MM.1S (cell line): ENCODE data around the gene ALG8.
A peak's percentile ranks its signal among the peaks of the same experiment; 100 is the strongest.

Source experiments
- DNase-seq: peaks from one replicate; pipeline ENCODE4 v3.0.0-alpha.2; 2015
- H2AFZ ChIP-seq: fragments of 300-600 bp; sonication (generic); 2 replicates; pipeline ENCODE4 v1.6.0; 2016; ENCODE audit warnings: antibody characterized with exemption, low read length
- H3F3A ChIP-seq: fragments of 300-600 bp; sonication (generic); 2 replicates; pipeline ENCODE4 v1.6.1; 2016; ENCODE audit warnings: mild to moderate bottlenecking, antibody characterized with exemption, low read length, moderate library complexity, mixed read lengths; ENCODE audit not compliant: insufficient read depth
- H3K27ac ChIP-seq: fragments of 300-600 bp; sonication (generic); 2 replicates; pipeline ENCODE4 v1.5.1; 2016; ENCODE audit warnings: mild to moderate bottlenecking, low read length
- H3K27me3 ChIP-seq: fragments of 300-600 bp; sonication (generic); replicated peaks from 2 replicates; pipeline ENCODE4 v1.6.0; 2016; ENCODE audit warnings: low read length; ENCODE audit not compliant: insufficient read depth
- H3K36me3 ChIP-seq: fragments of 300-600 bp; sonication (generic); replicated peaks from 2 replicates; pipeline ENCODE4 v1.6.1; 2016; ENCODE audit warnings: mild to moderate bottlenecking, low read length, mixed read lengths; ENCODE audit not compliant: insufficient read depth
- H3K4me1 ChIP-seq: fragments of 300-600 bp; sonication (generic); 2 replicates; pipeline ENCODE4 v1.6.1; 2016; ENCODE audit warnings: low read length, mixed read lengths
- H3K4me2 ChIP-seq: fragments of 300-600 bp; sonication (generic); 2 replicates; pipeline ENCODE4 v1.6.0; 2016; ENCODE audit warnings: low read depth, low read length
- H3K4me3 ChIP-seq: fragments of 300-600 bp; sonication (generic); 2 replicates; pipeline ENCODE4 v1.5.1; 2016; ENCODE audit warnings: low read length, mixed read lengths
- H3K79me2 ChIP-seq: fragments of 300-600 bp; sonication (generic); 2 replicates; pipeline ENCODE4 v1.6.1; 2016; ENCODE audit warnings: mixed run types, low read length, mixed read lengths
- H3K9ac ChIP-seq: fragments of 300-600 bp; sonication (generic); 2 replicates; pipeline ENCODE4 v1.6.1; 2016; ENCODE audit warnings: low read length, mixed read lengths
- H3K9me2 ChIP-seq: fragments of 300-600 bp; sonication (generic); replicated peaks from 2 replicates; pipeline ENCODE4 v1.6.1; 2016; ENCODE audit warnings: mild to moderate bottlenecking, low read length, mixed read lengths; ENCODE audit not compliant: insufficient read depth
- H3K9me3 ChIP-seq: fragments of 300-600 bp; sonication (generic); replicated peaks from 2 replicates; pipeline ENCODE4 v1.6.1; 2016; ENCODE audit warnings: mild to moderate bottlenecking, low read length, mixed read lengths; ENCODE audit not compliant: insufficient read depth
- H4K20me1 ChIP-seq: fragments of 300-600 bp; sonication (generic); 2 replicates; pipeline ENCODE4 v1.6.1; 2016; ENCODE audit warnings: mild to moderate bottlenecking, low read length, moderate library complexity, mixed read lengths; ENCODE audit not compliant: insufficient read depth
- EZH2 ChIP-seq: fragments of 300-600 bp; sonication (generic); optimal IDR thresholded peaks from 2 replicates; pipeline ENCODE3; 2017; ENCODE audit warnings: low read depth, mild to moderate bottlenecking, antibody characterized with exemption, low read length, mixed read lengths
- EZH2phosphoT487 ChIP-seq: fragments of 300-600 bp; sonication (generic); IDR thresholded peaks from 2 replicates; pipeline ENCODE4 v1.6.1; 2018; ENCODE audit warnings: antibody characterized with exemption, low read length
- TF ChIP-seq, protein P1 (sequence below): fragments of 300-600 bp; sonication (generic); IDR thresholded peaks from 2 replicates; pipeline ENCODE4 v1.5.1; 2016; ENCODE audit warnings: antibody characterized with exemption, low read length, mixed read lengths

ALG8 gene

GRCh38 chr11:78138694-78139421 is 568 bp downstream of the ALG8 start:
- peak; percentile 45 for DNase-seq
- Histone ChIP-seq H3K4me1 (peaks cover 24% of the 10 kb centered on the region), H3K27ac (peak overlapping the region; percentile 60), H3K4me3 (peak overlapping the region; percentile 83), H2AFZ (peak overlapping the region; percentile 77), H3K9me3 (no peaks in the 10 kb centered on the region), H4K20me1 (no peaks in the 10 kb centered on the region), H3K27me3 (no peaks in the 10 kb centered on the region), H3F3A (peaks cover 16% of the 10 kb centered on the region), H3K4me2 (peak overlapping the region; percentile 85), H3K9ac (peak overlapping the region; percentile 86), H3K9me2 (no peaks in the 10 kb centered on the region), H3K79me2 (peaks cover 28% of the 10 kb centered on the region), H3K36me3 (no peaks in the 10 kb centered on the region)
- no peak for TF ChIP-seq EZH2
- TF ChIP-seq, protein P1, sequence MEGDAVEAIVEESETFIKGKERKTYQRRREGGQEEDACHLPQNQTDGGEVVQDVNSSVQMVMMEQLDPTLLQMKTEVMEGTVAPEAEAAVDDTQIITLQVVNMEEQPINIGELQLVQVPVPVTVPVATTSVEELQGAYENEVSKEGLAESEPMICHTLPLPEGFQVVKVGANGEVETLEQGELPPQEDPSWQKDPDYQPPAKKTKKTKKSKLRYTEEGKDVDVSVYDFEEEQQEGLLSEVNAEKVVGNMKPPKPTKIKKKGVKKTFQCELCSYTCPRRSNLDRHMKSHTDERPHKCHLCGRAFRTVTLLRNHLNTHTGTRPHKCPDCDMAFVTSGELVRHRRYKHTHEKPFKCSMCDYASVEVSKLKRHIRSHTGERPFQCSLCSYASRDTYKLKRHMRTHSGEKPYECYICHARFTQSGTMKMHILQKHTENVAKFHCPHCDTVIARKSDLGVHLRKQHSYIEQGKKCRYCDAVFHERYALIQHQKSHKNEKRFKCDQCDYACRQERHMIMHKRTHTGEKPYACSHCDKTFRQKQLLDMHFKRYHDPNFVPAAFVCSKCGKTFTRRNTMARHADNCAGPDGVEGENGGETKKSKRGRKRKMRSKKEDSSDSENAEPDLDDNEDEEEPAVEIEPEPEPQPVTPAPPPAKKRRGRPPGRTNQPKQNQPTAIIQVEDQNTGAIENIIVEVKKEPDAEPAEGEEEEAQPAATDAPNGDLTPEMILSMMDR: peak; percentile 25

- Histone ChIP-seq H3K36me3 (no peaks in the 10 kb centered on the region), H3F3A (peaks cover 13% of the 10 kb centered on the region), H3K4me1 (peaks cover 18% of the 10 kb centered on the region), H3K4me3 (peak overlapping the region; percentile 83), H3K9ac (no peak overlapping the region), H2AFZ (no peak overlapping the region), H3K9me3 (no peaks in the 10 kb centered on the region), H4K20me1 (no peaks in the 10 kb centered on the region), H3K27me3 (no peaks in the 10 kb centered on the region), H3K4me2 (peak overlapping the region; percentile 85), H3K79me2 (peaks cover 28% of the 10 kb centered on the region), H3K27ac (no peak overlapping the region), H3K9me2 (no peaks in the 10 kb centered on the region)
- DNase-seq: no peak
- TF ChIP-seq, protein P1: no peak
- TF ChIP-seq EZH2phosphoT487: no peak
- no peak for TF ChIP-seq EZH2
Observed at GRCh38 chr11:78138291-78138690, 1.1 kb downstream of the ALG8 start.

GRCh38 chr11:78132475-78132874 is 7.0 kb downstream of the ALG8 start:
- TF ChIP-seq, protein P1: no peak
- TF ChIP-seq EZH2: no peak
- no peak for TF ChIP-seq EZH2phosphoT487
- Histone ChIP-seq H3F3A (0 out of 2 replicates have a peak, but pooled peaks cover 3% of the 10 kb centered on the region), H3K4me1 (no peaks in the 10 kb centered on the region), H3K4me3 (no peak overlapping the region), H3K27me3 (no peaks in the 10 kb centered on the region), H2AFZ (no peak overlapping the region), H3K4me2 (no peak overlapping the region), H3K9ac (no peak overlapping the region), H3K9me3 (no peaks in the 10 kb centered on the region), H3K36me3 (no peaks in the 10 kb centered on the region), H3K27ac (no peak overlapping the region), H3K9me2 (no peaks in the 10 kb centered on the region), H3K79me2 (peaks cover 9% of the 10 kb centered on the region), H4K20me1 (no peaks in the 10 kb centered on the region)
- DNase-seq: no peak
